Activated CD4-positive, alpha-beta T cell treated with anti-CD3 and anti-CD28 coated beads, Interleukin-2, amount 10 ng/mL, durations not matched to agents 24 days and 14 days (primary cell): ENCODE results near the gene STARD3NL. TPM values are rescaled to one million over a fixed set of nuclear protein-coding genes. Genes with fewer than 3 reads are reported as not detected.
"Not testable (repeated sequence)": the region's sequence is repeated elsewhere in the genome, so short reads cannot be mapped to it uniquely, and the experiment has no call there.

Experiments
- DNase-seq: peaks from one replicate; pipeline ENCODE4 v3.0.0; 2022
- H3K27ac Mint-ChIP-seq: one replicate; pipeline ENCODE4 v1.8.0; 2022; ENCODE audit warnings: mild to moderate bottlenecking, mixed read lengths
- H3K27me3 Mint-ChIP-seq: one replicate; pipeline ENCODE4 v1.8.0; 2022; ENCODE audit warnings: mixed read lengths
- H3K36me3 Mint-ChIP-seq: one replicate; pipeline ENCODE4 v1.8.0; 2022; ENCODE audit warnings: low read depth, mild to moderate bottlenecking, mixed read lengths
- H3K4me1 Mint-ChIP-seq: one replicate; pipeline ENCODE4 v1.8.0; 2021; ENCODE audit warnings: mixed read lengths
- H3K4me3 Mint-ChIP-seq: one replicate; pipeline ENCODE4 v1.8.0; 2022; ENCODE audit warnings: mild to moderate bottlenecking, moderate library complexity, mixed read lengths
- H3K9me3 Mint-ChIP-seq: one replicate; pipeline ENCODE4 v1.8.0; 2021; ENCODE audit warnings: mixed read lengths
- intact Hi-C: fragments of 100-400 bp; cut with micrococcal nuclease; formaldehyde crosslinking; loops from one replicate; pipeline ENCODE4 v1.15.1; 2023
- total RNA-seq: library from RNA; stranded (reverse); gene quantifications from 2 replicates; pipeline ENCODE4 v1.2.3, GENCODE V29; 2022

Gene STARD3NL
- total RNA-seq, 1 donor from 2014 or later, result 27.5 TPM

GRCh38 chr7:38220452-38220851, 42.4 kb downstream of the STARD3NL start:
- Mint-ChIP-seq H3K4me3 (no peak overlapping the region), H3K9me3 (no peaks in the 10 kb centered on the region), H3K36me3 (peaks cover 32% of the 10 kb centered on the region), H3K27ac (no peak overlapping the region), H3K27me3 (no peaks in the 10 kb centered on the region), H3K4me1 (peaks cover 46% of the 10 kb centered on the region)
- DNase-seq, result peak; percentile 49
- intact Hi-C loops, result no loop called here

GRCh38 chr7:38222481-38223096, 44.5 kb downstream of the STARD3NL start:
- H3K27me3 Mint-ChIP-seq, result no peaks in the 10 kb centered on the region
- no peak overlapping the region for H3K4me3 Mint-ChIP-seq
- peaks cover 29% of the 10 kb centered on the region for H3K36me3 Mint-ChIP-seq
- DNase-seq, result peak; percentile 86
- H3K27ac Mint-ChIP-seq, result no peak overlapping the region
- no peaks in the 10 kb centered on the region for H3K9me3 Mint-ChIP-seq
- H3K4me1 Mint-ChIP-seq, result peaks cover 27% of the 10 kb centered on the region
- intact Hi-C loops, result loop anchor here (1.0 to 2.0 kb wide), 3 partner anchors 44 to 148 kb away; partner anchors contain the start of gene STARD3NL

DNA sequence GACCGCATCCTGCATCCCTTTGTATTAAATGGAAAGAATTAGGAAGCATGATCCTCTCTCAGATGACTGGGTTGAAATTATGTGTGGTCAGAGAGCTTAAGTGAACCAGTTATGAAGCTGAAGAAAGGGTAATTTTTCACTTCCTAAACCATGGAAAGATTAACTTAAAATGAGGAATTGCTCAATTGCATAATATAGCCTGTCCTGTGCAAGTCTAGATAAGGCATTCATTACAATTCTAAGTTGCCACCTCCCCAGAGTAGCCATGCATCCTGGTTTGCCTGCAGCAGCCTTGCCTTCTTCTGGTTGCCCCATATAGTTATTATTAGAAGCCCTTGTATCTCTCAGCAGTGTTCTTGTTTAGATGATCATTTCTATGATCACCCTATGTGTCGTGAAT, 45.3 kb downstream of the STARD3NL start:
- Mint-ChIP-seq H3K36me3 (peaks cover 32% of the 10 kb centered on the region), H3K9me3 (no peaks in the 10 kb centered on the region), H3K4me1 (peaks cover 25% of the 10 kb centered on the region), H3K27ac (no peak overlapping the region), H3K27me3 (no peaks in the 10 kb centered on the region), H3K4me3 (no peak overlapping the region)
- intact Hi-C loops, result loop anchor here (2.0 kb wide), 1 partner anchor 45 kb away; the partner anchor contains the start of gene STARD3NL
- DNase-seq, result no peak

- Mint-ChIP-seq H3K27ac (no peak overlapping the region), H3K4me3 (no peak overlapping the region), H3K4me1 (peaks cover 27% of the 10 kb centered on the region), H3K9me3 (no peaks in the 10 kb centered on the region), H3K36me3 (peaks cover 33% of the 10 kb centered on the region), H3K27me3 (no peaks in the 10 kb centered on the region)
- no peak for DNase-seq
- intact Hi-C loops, result no loop called here
Observed at GRCh38 chr7:38224392-38224791, 46.3 kb downstream of the STARD3NL start.

GRCh38 chr7:38229386-38229785, 51.3 kb downstream of the STARD3NL start:
- DNase-seq, result peak; percentile 53
- no peak overlapping the region for H3K4me3 Mint-ChIP-seq
- H3K27ac Mint-ChIP-seq, result no peak overlapping the region
- peaks cover 40% of the 10 kb centered on the region for H3K4me1 Mint-ChIP-seq
- no peaks in the 10 kb centered on the region for H3K27me3 Mint-ChIP-seq
- intact Hi-C loops, result no loop called here
- no peaks in the 10 kb centered on the region for H3K9me3 Mint-ChIP-seq
- peaks cover 21% of the 10 kb centered on the region for H3K36me3 Mint-ChIP-seq

DNA sequence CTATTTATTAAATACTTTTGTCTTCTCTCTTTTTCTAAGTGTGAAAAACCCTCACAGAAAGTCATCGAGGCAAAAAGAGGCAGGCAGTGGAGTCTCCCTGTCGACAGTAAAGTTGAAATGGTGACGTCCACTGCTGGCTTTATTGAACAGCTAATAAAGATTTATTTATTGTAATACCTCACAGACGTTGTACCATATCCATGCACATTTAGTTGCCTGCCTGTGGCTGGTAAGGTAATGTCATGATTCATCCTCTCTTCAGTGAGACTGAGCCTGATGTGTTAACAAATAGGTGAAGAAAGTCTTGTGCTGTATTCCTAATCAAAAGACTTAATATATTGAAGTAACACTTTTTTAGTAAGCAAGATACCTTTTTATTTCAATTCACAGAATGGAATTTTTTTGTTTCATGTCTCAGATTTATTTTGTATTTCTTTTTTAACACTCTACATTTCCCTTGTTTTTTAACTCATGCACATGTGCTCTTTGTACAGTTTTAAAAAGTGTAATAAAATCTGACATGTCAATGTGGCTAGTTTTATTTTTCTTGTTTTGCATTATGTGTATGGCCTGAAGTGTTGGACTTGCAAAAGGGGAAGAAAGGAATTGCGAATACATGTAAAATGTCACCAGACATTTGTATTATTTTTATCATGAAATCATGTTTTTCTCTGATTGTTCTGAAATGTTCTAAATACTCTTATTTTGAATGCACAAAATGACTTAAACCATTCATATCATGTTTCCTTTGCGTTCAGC, 52.0 kb downstream of the STARD3NL start:
- Mint-ChIP-seq H3K36me3 (peaks cover 19% of the 10 kb centered on the region), H3K4me1 (peaks cover 42% of the 10 kb centered on the region), H3K27me3 (no peaks in the 10 kb centered on the region), H3K27ac (no peak overlapping the region), H3K9me3 (no peaks in the 10 kb centered on the region), H3K4me3 (no peak overlapping the region)
- no peak for DNase-seq
- intact Hi-C loops, result loop anchor here (5.0 to 10.0 kb wide), 3 partner anchors 77 to 1843 kb away; partner anchors contain the start of gene ANLN

- intact Hi-C loops, result loop anchor here (1.0 to 10.0 kb wide), 8 partner anchors 15 to 1845 kb away; partner anchors contain the start of genes ANLN and STARD3NL
- DNase-seq, result peak; percentile 93
- Mint-ChIP-seq H3K27ac (peak overlapping the region; percentile 88), H3K9me3 (no peaks in the 10 kb centered on the region), H3K4me3 (peak overlapping the region; percentile 52), H3K4me1 (peaks cover 52% of the 10 kb centered on the region), H3K27me3 (no peaks in the 10 kb centered on the region), H3K36me3 (peaks cover 19% of the 10 kb centered on the region)
Observed at GRCh38 chr7:38232502-38233366, 54.7 kb downstream of the STARD3NL start.

- H3K4me3 Mint-ChIP-seq, DNase-seq, H3K27me3 Mint-ChIP-seq, H3K9me3 Mint-ChIP-seq, H3K27ac Mint-ChIP-seq, H3K36me3 Mint-ChIP-seq: not testable (repeated sequence)
- intact Hi-C loops, result loop anchor here (5.0 to 10.0 kb wide), 3 partner anchors 73 to 1847 kb away; partner anchors contain the start of gene ANLN
- peaks cover 48% of the 10 kb centered on the region for H3K4me1 Mint-ChIP-seq
Observed at GRCh38 chr7:38234759-38235158, 56.7 kb downstream of the STARD3NL start.

DNA sequence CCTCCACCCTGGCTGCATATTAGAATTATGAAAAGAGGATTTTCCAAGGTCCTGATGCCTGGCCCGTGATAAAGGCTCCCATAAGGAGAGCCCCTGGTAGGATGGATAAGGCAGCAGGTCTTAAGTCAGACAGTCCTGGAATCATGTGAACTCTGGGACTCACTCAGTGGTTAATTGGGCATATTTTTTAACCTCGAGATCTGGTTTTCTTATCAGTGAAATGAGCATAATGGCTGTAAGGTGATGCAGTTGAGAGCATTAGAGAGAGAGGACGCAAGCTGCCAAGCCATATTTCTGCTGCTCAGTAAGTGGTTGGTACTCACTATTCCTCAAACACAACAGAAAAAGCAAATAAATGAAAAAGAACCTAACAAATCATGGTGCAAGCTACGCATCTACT, 57.6 kb downstream of the STARD3NL start:
- Mint-ChIP-seq H3K4me1 (peaks cover 46% of the 10 kb centered on the region), H3K9me3 (no peaks in the 10 kb centered on the region), H3K27ac (no peak overlapping the region), H3K27me3 (peaks cover 1% of the 10 kb centered on the region), H3K4me3 (no peak overlapping the region), H3K36me3 (peaks cover 6% of the 10 kb centered on the region)
- no peak for DNase-seq
- intact Hi-C loops, result loop anchor here (10.0 kb wide), 1 partner anchor 891 kb away; no protein-coding TSS in a partner anchor

- not testable (repeated sequence) for H3K9me3 Mint-ChIP-seq, H3K27me3 Mint-ChIP-seq, H3K27ac Mint-ChIP-seq, H3K4me3 Mint-ChIP-seq, DNase-seq, H3K36me3 Mint-ChIP-seq
- intact Hi-C loops, result loop anchor here (10.0 kb wide), 1 partner anchor 894 kb away; no protein-coding TSS in a partner anchor
- H3K4me1 Mint-ChIP-seq, result peaks cover 20% of the 10 kb centered on the region
Observed at GRCh38 chr7:38239129-38239528, 61.1 kb downstream of the STARD3NL start.

DNA sequence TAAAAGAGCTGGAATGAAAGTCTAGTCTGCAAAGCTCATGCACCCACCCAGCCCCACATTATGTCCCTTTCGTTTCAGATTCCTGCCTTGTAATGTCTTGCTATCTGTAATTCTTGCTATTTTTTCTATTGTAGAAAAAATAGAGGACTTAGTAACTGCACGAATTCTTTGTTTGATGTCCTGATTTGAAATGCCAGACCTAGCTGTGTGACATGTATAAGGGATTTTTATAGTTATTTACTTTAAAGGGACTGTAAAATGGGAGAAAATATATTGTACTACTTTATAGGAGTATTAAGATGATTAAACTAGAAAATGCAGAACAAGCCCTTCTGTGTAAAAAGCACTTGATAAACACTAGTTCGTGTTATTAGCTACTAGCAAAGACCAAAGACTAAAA, 63.0 kb downstream of the STARD3NL start:
- no peaks in the 10 kb centered on the region for H3K9me3 Mint-ChIP-seq
- no peak overlapping the region for H3K27ac Mint-ChIP-seq
- intact Hi-C loops, result no loop called here
- H3K4me3 Mint-ChIP-seq, result no peak overlapping the region
- peaks cover 10% of the 10 kb centered on the region for H3K4me1 Mint-ChIP-seq
- DNase-seq, result no peak
- peaks cover 5% of the 10 kb centered on the region for H3K36me3 Mint-ChIP-seq
- H3K27me3 Mint-ChIP-seq, result peaks cover 3% of the 10 kb centered on the region

DNA sequence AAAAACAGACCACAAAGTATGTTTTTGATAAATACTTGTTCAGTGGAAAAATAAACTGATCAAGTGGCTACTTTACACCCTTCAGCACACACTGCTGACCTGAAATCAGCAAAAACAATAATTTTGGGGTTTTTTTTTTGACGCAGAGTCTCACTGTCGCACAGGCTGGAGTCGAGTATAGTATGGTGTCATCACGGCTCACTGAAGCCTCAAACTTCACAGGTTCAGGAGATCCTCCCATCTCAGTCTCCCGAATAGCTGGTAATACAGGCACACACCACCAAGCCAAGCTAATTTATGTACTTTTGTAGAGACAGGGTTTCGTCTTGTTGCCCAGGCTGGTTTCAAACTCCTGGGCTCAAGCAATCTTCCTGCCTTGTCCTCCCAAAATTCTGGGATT, 64.8 kb downstream of the STARD3NL start:
- Mint-ChIP-seq H3K4me3 (no peak overlapping the region), H3K27ac (no peak overlapping the region), H3K36me3 (peaks cover 5% of the 10 kb centered on the region), H3K27me3 (peaks cover 3% of the 10 kb centered on the region), H3K4me1 (peaks cover 7% of the 10 kb centered on the region), H3K9me3 (no peaks in the 10 kb centered on the region)
- no peak for DNase-seq
- intact Hi-C loops, result no loop called here

GRCh38 chr7:38243345-38243744, 65.3 kb downstream of the STARD3NL start:
- H3K9me3 Mint-ChIP-seq, result not testable (repeated sequence)

More at GRCh38 chr7:38243345-38243744, 65.3 kb downstream of the STARD3NL start:
- intact Hi-C loops, H3K36me3 Mint-ChIP-seq, DNase-seq, H3K27me3 Mint-ChIP-seq, H3K4me3 Mint-ChIP-seq, H3K4me1 Mint-ChIP-seq, H3K27ac Mint-ChIP-seq: not testable (repeated sequence)
